HepG2 (cell line): Measurements from ENCODE around the gene PKIG. TPM values are rescaled to one million over a fixed set of nuclear protein-coding genes. Genes with fewer than 3 reads are reported as not detected.

Source experiments
- BCLAF1 ChIP-seq: fragments of 450-650 bp; IDR thresholded peaks from 2 replicates; pipeline ENCODE4 v1.6.1; 2017; ENCODE audit warnings: mild to moderate bottlenecking
- BRCA1 ChIP-seq: sonication (generic); formaldehyde crosslinking; IDR thresholded peaks from 2 replicates; pipeline ENCODE4 v1.4.0; 2020; ENCODE audit warnings: missing genetic modification reagents
- ERF ChIP-seq: IDR thresholded peaks from 2 replicates; pipeline ENCODE4 v1.6.1; 2018; ENCODE audit warnings: missing biosample characterization, missing genetic modification reagents
- FOXM1 ChIP-seq: sonication (generic); formaldehyde crosslinking; IDR thresholded peaks from 2 replicates; pipeline ENCODE4 v1.5.0; 2020; ENCODE audit warnings: missing genetic modification reagents
- HMG20A ChIP-seq: IDR thresholded peaks from 2 replicates; pipeline ENCODE4 v1.6.1; 2016; ENCODE audit warnings: borderline replicate concordance
- MAFK ChIP-seq, 2 experiments: IDR thresholded peaks in 1 of 2; conservative IDR thresholded peaks in 1 of 2; 2 replicates each; pipeline ENCODE4 v1.6.1; 2011; ENCODE audit warnings: improper control_type of control experiment in 2 of 2, low read length in 2 of 2
- NFIB ChIP-seq: sonication (generic); formaldehyde crosslinking; IDR thresholded peaks from 2 replicates; pipeline ENCODE4 v1.9.0; 2021; ENCODE audit warnings: missing genetic modification reagents, mild to moderate bottlenecking, borderline replicate concordance
- NRL ChIP-seq: sonication (generic); formaldehyde crosslinking; IDR thresholded peaks from 2 replicates; pipeline ENCODE4 v1.5.0; 2020; ENCODE audit warnings: missing genetic modification reagents, mild to moderate bottlenecking, moderate library complexity, borderline replicate concordance
- TRAFD1 ChIP-seq: sonication (generic); formaldehyde crosslinking; IDR thresholded peaks from 2 replicates; pipeline ENCODE4 v1.5.1; 2020; ENCODE audit warnings: missing genetic modification reagents, mild to moderate bottlenecking, borderline replicate concordance
- U2AF2 ChIP-seq: fragments of 200-400 bp; formaldehyde crosslinking; IDR thresholded peaks from 2 replicates; pipeline ENCODE4 v1.6.1; 2017; ENCODE audit warnings: low read depth, mild to moderate bottlenecking, low read length
- ZNF776 ChIP-seq: sonication (generic); formaldehyde crosslinking; IDR thresholded peaks from 2 replicates; pipeline ENCODE4 v1.4.0; 2020; ENCODE audit warnings: mild to moderate bottlenecking, missing genetic modification reagents
- ZNF784 ChIP-seq: sonication (generic); formaldehyde crosslinking; IDR thresholded peaks from 2 replicates; pipeline ENCODE4 v1.5.1; 2020; ENCODE audit warnings: missing genetic modification reagents, mild to moderate bottlenecking, borderline replicate concordance
- ZNF792 ChIP-seq: IDR thresholded peaks from 2 replicates; pipeline ENCODE4 v1.6.1; 2016
- polyA plus RNA-seq, 8 experiments: library from polyadenylated mRNA; depleted of rRNA in 3 of 8; stranded (reverse) in 7 of 8; unstranded in 1 of 8; fragments of >200 nt; fragmentation: Illumina TruSeq in 4 of 8; extraction: Trizol in 4 of 8; gene quantifications; 2 replicates each; pipeline versions ENCODE4 v1.2.1 to v1.2.3, GENCODE V29; 2011 to 2016; ENCODE audit warnings: low read depth in 4 of 8, missing spikeins in 1 of 8, mixed read lengths in 1 of 8; ENCODE audit not compliant: insufficient read depth in 1 of 8
- total RNA-seq, 5 experiments: library from RNA; depleted of rRNA; stranded (reverse); fragments of >200 nt; fragmentation: Illumina TruSeq; extraction: Trizol; gene quantifications; 2 replicates each; pipeline ENCODE4 v1.2.3, GENCODE V29; 2016; ENCODE audit warnings: low read depth in 1 of 5

The PKIG gene
- total and polyA plus RNA-seq, 2 of the 13 experiments (the other 11 are each of a cell fraction or from before 2014, with no cell fraction given), result 30.8 to 44.5 TPM

GRCh38 chr20:44640522-44640921 lies 58.1 kb downstream of the PKIG start (continued):
- TF ChIP-seq FOXM1 (CRISPR knock-in tag) (no peak), U2AF2 (no peak), MAFK (conservative IDR thresholded peaks at IDR 0.05 in 1 of 2, IDR thresholded peaks at IDR 0.05 in 1 of 2; ENCODE audit: low read length in 2 of 2) (no peak), TRAFD1 (CRISPR knock-in tag) (no peak), ZNF776 (no peak), BRCA1 (CRISPR knock-in tag) (no peak), ERF (CRISPR knock-in tag) (no peak), ZNF784 (CRISPR knock-in tag) (no peak), NFIB (CRISPR knock-in tag) (no peak), ZNF792 (CRISPR knock-in tag) (no peak), BCLAF1 (no peak), NRL (CRISPR knock-in tag) (no peak), HMG20A (no peak)
